Mesenteric fat pad (tissue), 1 donor: ENCODE results near the gene UPK1A. TPM values are rescaled to one million over a fixed set of nuclear protein-coding genes. Genes with fewer than 3 reads are reported as not detected.
A peak's percentile ranks its signal among the peaks of the same experiment; 100 is the strongest.

Experiments used
- DNase-seq: peaks from one replicate; pipeline ENCODE4 v3.0.0-alpha.2; 2020; ENCODE audit warnings: low spot score
- long read RNA-seq: library from polyadenylated mRNA; unstranded; transcript quantifications from one replicate; pipeline ENCODE4 v2.0.0, GENCODE V29; 2020
- total RNA-seq: library from RNA; stranded (reverse); fragmentation: NEBNext Ultra II Directional; extraction: Animal tissue kit (Norgen Biotek cat#: 25700); gene quantifications from one replicate; pipeline ENCODE4 v1.2.1, GENCODE V29; 2021
- donor health status: DM: yes; HTN: yes; CAD: no.

UPK1A gene
- 0.45 TPM for total RNA-seq
- long read RNA-seq, result 0 reads

DNA sequence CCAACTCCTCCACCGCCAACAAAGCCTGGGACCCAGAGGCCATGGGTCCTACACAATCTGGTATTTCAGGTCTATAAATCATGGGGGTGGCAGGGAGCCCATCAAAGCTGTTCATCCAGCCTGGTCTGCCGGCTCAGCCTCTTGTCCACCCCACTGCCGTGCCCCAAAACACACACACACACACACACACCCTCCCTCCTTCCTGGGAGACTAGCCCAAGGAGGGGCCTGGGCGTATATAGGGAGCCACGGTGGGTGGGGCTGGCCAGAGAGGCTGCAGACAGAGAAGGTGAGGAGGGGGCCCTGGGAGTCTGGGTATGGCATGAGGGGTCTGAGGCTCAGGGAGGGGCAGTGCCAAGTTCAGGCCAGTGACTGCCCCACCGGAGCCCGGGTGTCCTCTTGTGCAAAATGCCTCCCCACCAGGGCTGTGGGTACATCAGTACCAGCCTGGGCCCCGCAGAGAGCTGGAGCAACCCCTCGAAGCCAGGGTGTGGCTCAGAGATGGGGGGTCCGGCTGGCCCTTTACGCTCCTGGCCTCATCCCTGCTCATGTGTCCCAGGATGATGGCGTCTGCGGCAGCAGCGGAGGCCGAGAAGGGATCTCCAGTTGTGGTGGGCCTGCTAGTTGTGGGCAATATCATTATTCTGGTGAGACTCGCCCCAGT lies at the start of gene UPK1A:
UPK1A (plus strand) TSS at position 267 of the 663 bp plus-strand sequence; CDS start at position 563, 296 bp downstream.
- DNase-seq, result no peak

DNA sequence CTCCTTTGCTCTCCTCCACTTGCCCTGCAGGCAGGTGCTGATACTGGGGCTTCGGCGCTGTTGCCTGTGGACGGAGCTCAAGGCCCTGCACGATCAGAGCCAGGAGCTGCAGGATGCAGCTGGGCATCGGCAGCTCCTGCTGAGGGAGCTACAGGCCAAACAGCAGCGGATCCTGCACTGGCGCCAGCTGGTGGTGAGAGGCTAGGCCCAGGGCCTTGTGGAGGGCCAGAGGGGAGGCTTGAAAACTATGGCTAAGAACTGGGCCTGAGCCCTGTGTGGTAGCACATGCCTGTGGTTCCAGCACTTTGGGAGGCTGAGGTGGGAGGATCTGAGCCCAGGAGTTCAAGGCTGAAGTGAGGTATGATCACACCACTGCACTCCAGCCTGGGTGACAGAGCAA lies 47.5 kb upstream of the UPK1A start:
- no peak for DNase-seq

DNA sequence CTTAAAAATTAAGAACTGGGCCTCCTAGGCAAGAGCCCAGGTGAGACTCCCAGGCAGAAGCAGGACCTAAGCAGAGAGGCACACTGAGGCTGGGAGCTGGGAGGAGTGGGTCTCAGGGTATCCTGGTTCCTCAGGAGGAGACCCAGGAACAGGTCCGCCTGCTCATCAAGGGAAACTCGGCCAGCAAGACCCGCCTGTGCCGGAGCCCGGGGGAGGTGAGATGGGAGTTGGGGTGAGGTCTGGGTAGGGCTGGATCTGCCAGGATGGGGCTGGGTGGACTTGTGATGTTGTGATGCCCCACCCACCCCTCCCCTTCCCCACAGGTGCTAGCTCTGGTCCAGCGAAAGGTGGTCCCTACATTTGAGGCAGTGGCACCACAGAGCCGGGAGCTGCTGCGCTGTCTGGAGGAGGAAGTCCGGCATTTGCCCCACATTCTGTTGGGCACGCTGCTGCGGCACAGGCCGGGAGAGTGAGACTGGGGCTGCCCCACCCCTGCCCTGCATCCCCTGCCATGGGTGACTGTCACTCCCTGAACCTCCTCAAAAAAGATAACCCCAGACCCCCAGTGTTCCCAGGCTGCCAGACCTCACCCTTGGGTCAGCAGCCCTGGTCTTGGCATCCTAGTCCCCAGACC lies 46.9 kb upstream of the UPK1A start:
- no peak for DNase-seq

DNA sequence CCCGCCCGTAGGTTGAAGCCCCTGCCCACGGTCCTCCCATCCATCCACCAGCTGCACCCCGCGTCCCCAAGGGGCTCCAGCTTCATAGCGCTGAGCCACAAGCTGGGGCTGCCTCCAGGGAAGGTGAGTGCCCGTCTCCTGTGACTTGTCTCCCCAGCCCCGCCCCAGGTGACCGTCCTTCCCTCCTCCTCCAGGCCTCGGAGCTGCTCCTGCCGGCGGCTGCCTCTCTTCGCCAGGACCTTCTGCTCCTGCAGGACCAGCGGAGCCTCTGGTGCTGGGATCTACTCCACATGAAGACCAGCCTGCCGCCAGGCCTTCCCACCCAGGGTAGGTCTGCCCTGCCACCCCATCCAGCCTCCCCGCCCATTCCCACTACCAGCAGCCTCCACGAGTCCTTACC lies 46.3 kb upstream of the UPK1A start:
- DNase-seq, result no peak

DNA sequence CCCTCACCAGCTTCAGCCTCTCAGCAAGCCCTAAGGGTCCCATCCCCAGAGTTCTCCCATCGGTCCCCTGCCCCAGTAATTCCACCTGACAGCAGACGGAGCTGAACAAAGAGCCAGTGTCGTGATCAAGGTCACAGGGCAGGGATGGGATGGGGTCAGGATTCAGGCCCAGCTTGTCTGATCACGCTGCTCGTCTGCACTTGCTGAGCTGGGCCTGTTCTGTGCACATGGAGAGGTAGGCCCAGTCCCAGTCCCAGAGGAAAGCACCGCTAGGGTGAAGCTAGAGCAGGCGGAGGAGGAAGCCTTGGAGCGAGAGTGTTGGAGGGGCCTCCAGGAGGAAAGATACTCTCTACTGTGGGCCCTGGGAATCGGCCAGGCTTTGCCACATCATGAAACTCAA lies 44.6 kb upstream of the UPK1A start:
- DNase-seq, result no peak

DNA sequence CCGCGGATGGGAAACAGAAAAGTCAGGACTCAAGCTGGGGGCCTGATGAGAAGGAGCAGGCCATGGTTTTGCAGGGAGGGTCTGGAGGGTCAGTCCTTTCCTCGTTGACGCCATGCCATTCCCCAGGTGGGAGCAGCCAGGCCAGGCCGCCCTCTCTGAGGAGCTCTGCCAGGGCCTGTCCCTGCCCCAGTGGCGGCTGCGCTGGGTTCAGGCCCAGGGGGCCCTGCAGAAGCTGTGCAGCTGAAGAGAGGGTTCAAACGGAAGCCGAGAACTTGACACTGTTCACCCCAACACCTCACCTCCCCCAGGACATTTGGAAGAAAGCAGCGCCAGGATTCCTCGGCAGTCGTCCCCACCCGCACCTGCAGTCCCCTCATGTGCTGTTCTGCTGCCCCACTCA lies 43.6 kb upstream of the UPK1A start:
- no peak for DNase-seq

DNA sequence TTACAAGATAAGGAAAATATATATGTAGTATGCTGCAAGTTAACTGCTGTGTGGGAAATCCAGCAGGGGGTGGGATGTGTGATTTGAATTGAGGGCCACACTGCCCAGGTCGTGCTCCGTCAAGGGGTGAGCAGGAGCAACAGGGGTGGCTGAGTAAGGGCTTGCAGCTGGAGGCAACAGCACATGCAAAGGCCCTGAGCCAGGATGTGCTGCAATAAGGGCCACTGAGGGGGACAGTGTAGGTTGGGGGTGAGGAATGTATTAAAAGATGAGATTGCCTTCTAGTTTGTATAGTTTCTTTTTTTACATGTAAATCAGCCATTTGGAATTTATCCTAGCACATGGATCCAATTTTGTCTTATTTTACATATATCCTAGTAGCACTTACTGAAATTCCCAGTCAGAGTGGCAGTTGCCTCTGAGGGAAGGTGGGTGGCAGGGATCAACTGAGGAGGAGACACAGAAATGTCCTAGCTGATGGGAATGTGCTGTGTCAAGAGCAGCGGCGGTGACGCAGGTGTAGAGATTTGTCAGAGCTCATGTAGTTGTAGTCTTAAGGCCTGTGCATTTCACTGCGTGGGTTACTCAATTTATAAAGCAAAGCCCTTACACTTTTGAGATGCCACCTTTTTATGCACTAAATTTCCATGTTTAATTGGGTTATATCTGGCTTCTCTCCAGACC lies 42.8 kb upstream of the UPK1A start:
- DNase-seq, result no peak

DNA sequence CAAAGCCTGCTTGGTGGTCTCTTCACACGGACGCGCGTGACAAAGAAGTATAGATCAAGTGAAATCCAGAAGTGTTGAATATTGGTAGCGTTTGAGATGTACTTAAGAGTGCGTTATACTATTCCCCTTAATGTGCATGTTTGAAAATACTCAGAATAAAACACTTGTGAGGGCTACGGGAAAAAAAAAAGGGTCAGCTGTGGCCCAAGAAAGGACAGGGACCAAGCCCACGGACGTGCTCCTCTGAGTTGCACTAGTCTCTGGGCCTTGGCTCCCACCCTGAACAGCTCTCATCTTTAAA lies 38.1 kb upstream of the UPK1A start:
- DNase-seq, result no peak

DNA sequence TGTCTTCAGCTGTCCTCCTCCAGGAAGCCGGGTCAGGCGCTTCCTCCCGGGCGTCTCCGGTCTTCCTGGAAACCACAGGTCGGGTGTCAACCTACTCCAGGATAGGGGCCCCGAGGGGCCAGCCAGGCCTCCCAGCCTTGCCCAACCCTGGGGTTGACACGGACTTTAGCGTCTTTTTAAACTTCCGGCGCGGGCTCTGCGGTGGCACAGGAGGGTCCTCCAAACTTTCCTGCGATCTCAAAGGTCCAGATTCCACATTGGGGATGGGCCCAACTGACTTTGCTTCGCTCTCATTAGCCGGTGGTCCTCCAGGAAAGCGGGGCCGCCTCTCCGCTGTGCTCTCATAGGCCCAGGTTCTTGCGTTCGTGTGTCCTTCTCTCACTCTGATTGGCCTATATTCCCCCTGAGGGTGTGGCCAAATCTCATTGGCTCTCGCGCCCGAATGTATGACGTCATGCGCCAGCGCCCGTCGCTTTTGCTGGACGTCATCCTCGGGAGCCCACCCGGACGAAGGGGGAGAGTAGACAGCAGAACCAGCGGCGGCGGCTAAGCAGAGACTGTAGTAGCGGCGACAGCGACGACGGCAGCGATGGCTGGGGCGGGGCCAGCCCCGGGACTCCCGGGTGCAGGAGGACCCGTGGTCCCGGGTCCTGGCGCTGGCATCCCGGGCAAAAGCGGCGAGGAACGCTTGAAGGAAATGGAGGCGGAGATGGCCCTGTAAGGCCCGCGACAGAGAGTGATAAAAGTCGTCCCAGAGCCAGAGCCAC lies 37.6 kb upstream of the UPK1A start, which contains the start of gene RBM42:
RBM42 (plus strand) TSS at position 472 of the 767 bp plus-strand sequence; CDS start at position 590, 118 bp downstream.
- DNase-seq, result peak; percentile 99

DNA sequence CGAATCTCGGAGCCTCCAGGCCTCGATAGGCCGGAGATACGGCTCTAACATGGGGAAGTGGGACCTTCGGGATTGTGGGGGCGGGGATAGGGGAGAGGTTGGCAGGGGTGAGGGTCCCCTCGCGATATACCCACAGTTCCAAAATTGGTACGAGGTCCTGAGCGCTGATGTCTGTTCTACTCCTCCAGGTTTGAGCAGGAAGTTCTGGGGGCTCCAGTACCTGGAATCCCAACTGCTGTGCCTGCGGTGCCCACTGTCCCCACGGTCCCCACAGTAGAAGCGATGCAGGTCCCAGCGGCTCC lies 37.0 kb upstream of the UPK1A start:
- no peak for DNase-seq

DNA sequence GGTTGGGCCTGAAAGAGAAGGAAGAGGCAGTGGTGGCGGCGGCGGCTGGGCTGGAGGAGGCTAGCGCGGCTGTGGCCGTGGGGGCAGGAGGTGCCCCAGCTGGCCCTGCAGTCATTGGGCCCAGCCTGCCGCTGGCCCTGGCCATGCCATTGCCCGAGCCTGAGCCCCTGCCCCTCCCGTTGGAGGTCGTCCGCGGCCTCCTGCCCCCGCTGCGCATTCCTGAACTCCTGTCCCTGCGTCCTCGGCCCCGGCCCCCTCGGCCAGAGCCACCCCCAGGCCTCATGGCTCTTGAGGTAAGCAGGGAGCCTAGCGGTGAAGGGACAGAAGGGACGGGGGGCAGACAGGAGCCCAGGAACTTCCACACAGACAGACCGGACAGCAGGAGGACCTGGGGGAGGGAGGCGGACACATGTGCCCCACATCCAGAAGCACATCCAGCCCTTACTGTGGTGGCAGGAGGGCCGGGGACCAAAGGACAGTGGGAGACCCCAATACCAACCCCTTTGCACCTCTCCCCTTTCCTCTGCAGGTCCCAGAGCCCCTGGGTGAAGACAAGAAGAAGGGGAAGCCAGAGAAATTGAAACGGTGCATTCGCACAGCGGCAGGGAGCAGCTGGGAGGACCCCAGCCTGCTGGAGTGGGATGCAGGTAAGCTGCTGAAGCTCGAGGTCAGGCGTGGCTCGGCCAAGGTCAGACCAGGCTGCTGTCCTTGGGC lies 32.4 kb upstream of the UPK1A start:
- no peak for DNase-seq

DNA sequence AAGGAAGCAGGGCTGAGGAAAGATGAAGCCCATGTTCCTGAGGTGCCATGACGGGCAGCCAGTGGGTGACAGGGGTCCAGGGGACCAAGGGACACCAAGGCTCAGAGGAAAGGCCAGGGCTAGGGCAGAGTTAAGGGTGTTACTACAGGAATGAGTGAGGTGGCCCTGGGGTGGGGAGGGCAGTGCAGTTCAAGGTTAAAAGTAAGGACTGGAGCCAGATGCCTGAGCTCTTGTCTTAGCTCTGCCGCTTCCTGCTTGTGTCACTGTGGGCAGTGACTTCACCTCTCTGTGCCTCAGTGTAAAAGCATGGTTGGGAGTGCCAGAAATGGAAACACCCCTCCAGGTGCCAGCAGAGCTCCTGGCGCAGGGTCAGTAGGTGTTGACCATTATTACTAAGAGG lies 29.7 kb upstream of the UPK1A start:
- no peak for DNase-seq

DNA sequence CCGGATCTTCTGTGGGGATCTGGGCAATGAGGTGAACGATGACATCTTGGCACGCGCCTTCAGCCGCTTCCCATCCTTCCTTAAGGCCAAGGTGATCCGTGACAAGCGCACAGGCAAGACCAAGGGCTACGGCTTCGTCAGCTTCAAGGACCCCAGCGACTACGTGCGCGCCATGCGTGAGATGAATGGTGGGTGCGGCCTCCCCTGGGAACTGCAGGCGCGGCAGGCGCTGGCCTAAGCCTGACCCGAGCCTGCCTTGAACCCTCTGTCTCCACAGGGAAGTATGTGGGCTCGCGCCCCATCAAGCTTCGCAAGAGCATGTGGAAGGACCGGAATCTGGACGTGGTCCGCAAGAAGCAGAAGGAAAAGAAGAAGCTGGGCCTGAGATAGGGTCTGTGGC lies 29.2 kb upstream of the UPK1A start:
- no peak for DNase-seq

DNA sequence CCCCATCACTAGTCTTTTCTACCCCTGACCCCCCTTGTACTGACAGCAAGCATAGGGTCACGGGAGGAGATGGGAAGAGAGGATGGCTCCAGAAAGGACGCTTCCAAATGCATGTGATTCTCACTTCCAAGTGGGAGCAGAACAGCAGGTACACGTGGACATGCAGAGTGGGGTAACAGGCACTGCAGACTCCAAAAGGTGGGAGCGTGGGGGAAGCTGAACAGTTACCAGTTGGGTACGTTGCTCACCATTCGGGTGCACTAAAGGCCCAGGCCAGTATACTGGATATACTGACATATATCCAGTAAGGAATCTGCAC lies 27.0 kb upstream of the UPK1A start:
- DNase-seq, result no peak

DNA sequence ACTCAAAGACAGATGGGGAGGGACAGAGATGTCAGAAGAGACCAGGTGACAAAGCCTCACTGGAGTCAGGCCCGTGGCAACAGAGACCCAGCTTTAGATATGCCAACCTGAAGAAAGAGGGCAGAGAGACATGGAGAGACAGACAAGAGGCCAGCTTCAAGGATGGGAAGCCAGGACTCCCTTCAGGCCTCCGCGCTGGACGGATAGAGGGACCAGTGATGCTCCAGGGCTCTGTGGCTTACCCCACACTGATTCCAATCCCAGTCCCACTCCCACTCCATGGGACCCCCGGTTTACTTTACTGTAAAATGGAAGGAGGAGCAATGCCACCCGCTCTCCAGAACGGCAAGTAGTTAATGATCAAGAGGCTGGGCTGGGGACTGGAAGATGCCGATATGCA lies 26.5 kb upstream of the UPK1A start:
- no peak for DNase-seq

DNA sequence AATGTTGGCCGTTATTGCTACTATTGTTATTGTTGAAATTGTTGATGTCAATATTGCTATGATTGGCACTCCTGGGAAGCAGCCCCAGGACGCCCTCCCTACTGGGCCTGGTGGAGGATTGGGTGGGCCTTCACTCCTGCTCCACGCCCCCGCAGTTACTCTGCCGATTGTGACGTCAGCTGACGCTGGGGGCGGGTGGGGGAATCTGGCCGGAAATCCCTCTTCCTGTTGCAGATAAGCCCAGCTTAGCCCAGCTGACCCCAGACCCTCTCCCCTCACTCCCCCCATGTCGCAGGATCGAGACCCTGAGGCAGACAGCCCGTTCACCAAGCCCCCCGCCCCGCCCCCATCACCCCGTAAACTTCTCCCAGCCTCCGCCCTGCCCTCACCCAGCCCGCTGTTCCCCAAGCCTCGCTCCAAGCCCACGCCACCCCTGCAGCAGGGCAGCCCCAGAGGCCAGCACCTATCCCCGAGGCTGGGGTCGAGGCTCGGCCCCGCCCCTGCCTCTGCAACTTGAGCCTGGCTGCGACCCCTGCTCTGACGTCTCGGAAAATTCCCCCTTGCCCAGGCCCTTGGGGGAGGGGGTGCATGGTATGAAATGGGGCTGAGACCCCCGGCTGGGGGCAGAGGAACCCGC lies 24.7 kb upstream of the UPK1A start, which contains the start of gene ETV2:
ETV2 (plus strand) TSS at position 231 of the 637 bp plus-strand sequence. CDS start 716 bp downstream, outside the sequence.
- no peak for DNase-seq

DNA sequence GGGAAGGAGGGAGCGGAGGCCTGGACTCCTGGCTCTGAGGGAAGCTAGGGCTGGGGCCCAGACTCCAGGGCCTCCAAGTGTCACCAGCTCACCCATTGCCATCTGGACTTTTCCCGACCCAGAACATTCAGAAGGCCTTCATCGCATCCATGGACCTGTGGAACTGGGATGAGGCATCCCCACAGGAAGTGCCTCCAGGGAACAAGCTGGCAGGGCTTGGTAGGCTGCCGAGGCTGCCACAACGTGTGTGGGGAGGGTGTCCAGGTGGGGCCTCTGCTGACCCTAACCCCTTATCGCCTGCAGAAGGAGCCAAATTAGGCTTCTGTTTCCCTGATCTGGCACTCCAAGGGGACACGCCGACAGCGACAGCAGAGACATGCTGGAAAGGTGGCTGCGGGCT lies 24.0 kb upstream of the UPK1A start:
- DNase-seq, result no peak

DNA sequence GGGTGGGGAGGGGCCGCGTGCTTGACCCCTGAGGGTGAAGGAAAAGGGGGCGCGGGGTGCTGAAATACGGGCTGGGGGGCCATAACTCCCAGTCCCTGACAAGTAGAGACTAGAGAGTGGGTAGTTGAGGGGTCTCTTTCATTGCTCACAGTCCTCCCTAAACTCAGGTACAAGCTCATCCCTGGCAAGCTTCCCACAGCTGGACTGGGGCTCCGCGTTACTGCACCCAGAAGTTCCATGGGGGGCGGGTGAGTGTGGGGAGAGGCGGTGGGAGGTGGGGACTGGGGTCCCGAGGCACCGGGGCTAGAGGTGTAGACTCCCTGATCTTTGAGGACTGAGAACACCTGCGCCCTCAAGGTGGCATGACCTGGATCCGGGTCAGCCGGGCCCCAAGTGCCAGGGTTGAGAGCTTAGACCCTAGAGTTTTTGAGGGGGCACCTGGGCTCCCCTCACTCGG lies 23.5 kb upstream of the UPK1A start:
- DNase-seq, result no peak

DNA sequence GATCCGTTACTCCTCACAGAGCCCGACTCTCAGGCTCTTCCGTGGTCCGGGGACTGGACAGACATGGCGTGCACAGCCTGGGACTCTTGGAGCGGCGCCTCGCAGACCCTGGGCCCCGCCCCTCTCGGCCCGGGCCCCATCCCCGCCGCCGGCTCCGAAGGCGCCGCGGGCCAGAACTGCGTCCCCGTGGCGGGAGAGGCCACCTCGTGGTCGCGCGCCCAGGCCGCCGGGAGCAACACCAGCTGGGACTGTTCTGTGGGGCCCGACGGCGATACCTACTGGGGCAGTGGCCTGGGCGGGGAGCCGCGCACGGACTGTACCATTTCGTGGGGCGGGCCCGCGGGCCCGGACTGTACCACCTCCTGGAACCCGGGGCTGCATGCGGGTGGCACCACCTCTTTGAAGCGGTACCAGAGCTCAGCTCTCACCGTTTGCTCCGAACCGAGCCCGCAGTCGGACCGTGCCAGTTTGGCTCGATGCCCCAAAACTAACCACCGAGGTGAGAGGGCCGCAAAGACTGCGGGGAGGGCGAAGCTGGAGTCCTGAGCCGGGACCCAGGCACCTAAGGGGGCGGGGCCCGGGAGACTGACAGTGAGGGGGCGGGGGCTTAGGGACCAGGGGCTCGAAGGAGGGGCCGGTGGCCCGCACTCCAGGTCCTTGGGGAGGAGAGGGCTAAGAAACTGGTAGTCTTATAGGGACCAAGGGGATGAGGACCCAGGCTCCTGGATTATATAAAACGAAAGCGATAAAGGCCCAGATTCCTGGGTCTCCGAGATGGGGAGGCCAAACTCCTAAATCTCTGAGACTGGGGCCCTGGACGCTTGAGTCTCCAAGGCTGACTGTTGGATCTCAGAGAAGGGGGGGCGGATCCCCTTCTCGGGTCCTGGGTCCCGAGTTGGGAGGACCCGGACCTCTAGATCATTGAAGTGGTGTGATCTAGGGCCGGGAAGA lies 22.8 kb upstream of the UPK1A start:
- DNase-seq, result peak; percentile 97
